Stimulated activated CD4-positive, alpha-beta T cell treated with anti-CD3 and anti-CD28 coated beads, Interleukin-12 subunit alpha, Interleukin-12 subunit beta, amount 100 ng/mL, for 24 hours (primary cell): ENCODE data around the gene SMC1B.

Experiments
- DNase-seq, 2 experiments: peaks; one replicate each; pipeline ENCODE4 v3.0.0-alpha.2; 2020; ENCODE audit warnings: low read depth in 2 of 2

SMC1B gene

GRCh38 chr22:45318558-45319323 lies 94.7 kb downstream of the SMC1B start:
- DNase-seq, result no peak

GRCh38 chr22:45318168-45318557 lies 95.2 kb downstream of the SMC1B start:
- DNase-seq, result peak; percentile 74 to 79

GRCh38 chr22:45317551-45318167 lies 95.7 kb downstream of the SMC1B start:
- no peak for DNase-seq

- DNase-seq, result no peak
Measured at GRCh38 chr22:45316796-45317526, 96.4 kb downstream of the SMC1B start.

GRCh38 chr22:45314786-45315185 lies 98.6 kb downstream of the SMC1B start:
- DNase-seq, result no peak

GRCh38 chr22:45314054-45314721 lies 99.2 kb downstream of the SMC1B start:
- no peak for DNase-seq

GRCh38 chr22:45312856-45313255 lies 100.5 kb downstream of the SMC1B start:
- no peak for DNase-seq

GRCh38 chr22:45312415-45312814 lies 101.0 kb downstream of the SMC1B start:
- no peak for DNase-seq

- no peak for DNase-seq
Measured at GRCh38 chr22:45310977-45311531, 102.3 kb downstream of the SMC1B start.

- DNase-seq, result no peak
Measured at GRCh38 chr22:45310331-45310976, 102.9 kb downstream of the SMC1B start.

- DNase-seq, result peak; percentile 90 to 93
Measured at GRCh38 chr22:45309422-45310227, 103.8 kb downstream of the SMC1B start, which contains the start of gene FAM118A. Gene FAM118A, plus strand, starts transcription at chr22:45309934. Its CDS starts 12,446 bp downstream, at chr22:45322380.

GRCh38 chr22:45308957-45309421 lies 104.4 kb downstream of the SMC1B start:
- no peak for DNase-seq

GRCh38 chr22:45308391-45308956 lies 104.9 kb downstream of the SMC1B start:
- DNase-seq, result no peak

- no peak for DNase-seq
Measured at GRCh38 chr22:45306139-45306538, 107.3 kb downstream of the SMC1B start.

- no peak for DNase-seq
Measured at GRCh38 chr22:45305456-45306075, 107.8 kb downstream of the SMC1B start.

- no peak for DNase-seq
Measured at GRCh38 chr22:45304971-45305370, 108.4 kb downstream of the SMC1B start.

GRCh38 chr22:45303181-45303580 lies 110.2 kb downstream of the SMC1B start:
- DNase-seq, result no peak

- DNase-seq, result no peak
Measured at GRCh38 chr22:45302751-45303150, 110.6 kb downstream of the SMC1B start.

GRCh38 chr22:45298934-45299505 lies 114.4 kb downstream of the SMC1B start:
- DNase-seq, result no peak
